HEK293 (cell line): Measurements from ENCODE around the gene ACOT9.

Experiments
- FEZF1 ChIP-seq: fragments of 450-650 bp; formaldehyde crosslinking; IDR thresholded peaks from 2 replicates; pipeline ENCODE4 v1.5.1; 2016; ENCODE audit warnings: missing biosample characterization, missing genetic modification characterization
- HIC1 ChIP-seq: fragments of 450-650 bp; formaldehyde crosslinking; IDR thresholded peaks from 2 replicates; pipeline ENCODE4 v1.5.1; 2016; ENCODE audit warnings: missing biosample characterization, missing genetic modification characterization
- IKZF3 ChIP-seq: fragments of 450-650 bp; IDR thresholded peaks from 2 replicates; pipeline ENCODE4 v1.5.0; 2018; ENCODE audit warnings: missing biosample characterization, mild to moderate bottlenecking, missing genetic modification characterization, moderate library complexity
- INSM2 ChIP-seq: fragments of 450-650 bp; formaldehyde crosslinking; IDR thresholded peaks from 2 replicates; pipeline ENCODE4 v1.5.1; 2016; ENCODE audit warnings: missing biosample characterization, missing genetic modification characterization
- REPIN1 ChIP-seq: fragments of 450-650 bp; formaldehyde crosslinking; IDR thresholded peaks from 2 replicates; pipeline ENCODE4 v1.5.1; 2017; ENCODE audit warnings: missing biosample characterization, missing genetic modification characterization, low read depth
- SP2 ChIP-seq: fragments of 450-650 bp; formaldehyde crosslinking; IDR thresholded peaks from 2 replicates; pipeline ENCODE4 v1.5.1; 2016; ENCODE audit warnings: missing biosample characterization, missing genetic modification characterization
- TRIM28 ChIP-seq: IDR thresholded peaks from 2 replicates; pipeline ENCODE4 v1.6.1; 2011; ENCODE audit warnings: low read length, control low read depth, borderline replicate concordance
- ZBTB20 ChIP-seq: fragments of 450-650 bp; formaldehyde crosslinking; IDR thresholded peaks from 2 replicates; pipeline ENCODE4 v1.5.1; 2016; ENCODE audit warnings: missing biosample characterization, missing genetic modification characterization
- ZFP37 ChIP-seq: fragments of 450-650 bp; formaldehyde crosslinking; IDR thresholded peaks from 2 replicates; pipeline ENCODE4 v1.5.1; 2016; ENCODE audit warnings: missing biosample characterization, missing genetic modification characterization
- ZNF169 ChIP-seq: fragments of 450-650 bp; formaldehyde crosslinking; IDR thresholded peaks from 2 replicates; pipeline ENCODE4 v1.5.1; 2016; ENCODE audit warnings: missing biosample characterization, missing genetic modification characterization
- ZNF23 ChIP-seq: fragments of 450-650 bp; formaldehyde crosslinking; IDR thresholded peaks from 2 replicates; pipeline ENCODE4 v1.5.1; 2016; ENCODE audit warnings: missing biosample characterization, missing genetic modification characterization, borderline replicate concordance
- ZNF391 ChIP-seq: fragments of 450-650 bp; formaldehyde crosslinking; IDR thresholded peaks from 2 replicates; pipeline ENCODE4 v1.5.1; 2016; ENCODE audit warnings: low read depth, missing biosample characterization, missing genetic modification characterization, borderline replicate concordance
- ZNF48 ChIP-seq: fragments of 450-650 bp; formaldehyde crosslinking; IDR thresholded peaks from 2 replicates; pipeline ENCODE4 v1.5.1; 2016; ENCODE audit warnings: missing biosample characterization, missing genetic modification characterization
- ZNF510 ChIP-seq: fragments of 450-650 bp; formaldehyde crosslinking; IDR thresholded peaks from 2 replicates; pipeline ENCODE4 v1.5.1; 2018; ENCODE audit warnings: mild to moderate bottlenecking, missing genetic modification characterization, missing biosample characterization; ENCODE audit not compliant: insufficient replicate concordance
- ZNF555 ChIP-seq: fragments of 450-650 bp; formaldehyde crosslinking; conservative IDR thresholded peaks from 2 replicates; pipeline ENCODE4 v1.5.1; 2017; ENCODE audit warnings: missing biosample characterization, mild to moderate bottlenecking, missing genetic modification characterization, inconsistent platforms
- ZNF660 ChIP-seq: fragments of 450-650 bp; IDR thresholded peaks from 2 replicates; pipeline ENCODE4 v1.5.1; 2018; ENCODE audit warnings: missing biosample characterization, mild to moderate bottlenecking, missing genetic modification characterization
- ZNF677 ChIP-seq: fragments of 450-650 bp; IDR thresholded peaks from 2 replicates; pipeline ENCODE4 v1.5.0; 2018; ENCODE audit warnings: missing biosample characterization, mild to moderate bottlenecking, missing genetic modification characterization, moderate library complexity
- TF ChIP-seq, protein P1 (sequence below): fragments of 450-650 bp; formaldehyde crosslinking; conservative IDR thresholded peaks from 2 replicates; pipeline ENCODE4 v1.5.1; 2016; ENCODE audit warnings: low read depth, missing biosample characterization, missing genetic modification characterization
- TF ChIP-seq, protein P2 (sequence below): fragments of 450-650 bp; formaldehyde crosslinking; IDR thresholded peaks from 2 replicates; pipeline ENCODE4 v1.5.1; 2016; ENCODE audit warnings: missing biosample characterization, missing genetic modification characterization, low read depth
- TF ChIP-seq, protein P3 (sequence below): fragments of 450-650 bp; formaldehyde crosslinking; IDR thresholded peaks from 2 replicates; pipeline ENCODE4 v1.5.1; 2016; ENCODE audit warnings: missing biosample characterization, missing genetic modification characterization
- TF ChIP-seq, protein P4 (sequence below): fragments of 450-650 bp; formaldehyde crosslinking; IDR thresholded peaks from 2 replicates; pipeline ENCODE4 v1.5.1; 2016; ENCODE audit warnings: missing biosample characterization, missing genetic modification characterization

The ACOT9 gene

DNA sequence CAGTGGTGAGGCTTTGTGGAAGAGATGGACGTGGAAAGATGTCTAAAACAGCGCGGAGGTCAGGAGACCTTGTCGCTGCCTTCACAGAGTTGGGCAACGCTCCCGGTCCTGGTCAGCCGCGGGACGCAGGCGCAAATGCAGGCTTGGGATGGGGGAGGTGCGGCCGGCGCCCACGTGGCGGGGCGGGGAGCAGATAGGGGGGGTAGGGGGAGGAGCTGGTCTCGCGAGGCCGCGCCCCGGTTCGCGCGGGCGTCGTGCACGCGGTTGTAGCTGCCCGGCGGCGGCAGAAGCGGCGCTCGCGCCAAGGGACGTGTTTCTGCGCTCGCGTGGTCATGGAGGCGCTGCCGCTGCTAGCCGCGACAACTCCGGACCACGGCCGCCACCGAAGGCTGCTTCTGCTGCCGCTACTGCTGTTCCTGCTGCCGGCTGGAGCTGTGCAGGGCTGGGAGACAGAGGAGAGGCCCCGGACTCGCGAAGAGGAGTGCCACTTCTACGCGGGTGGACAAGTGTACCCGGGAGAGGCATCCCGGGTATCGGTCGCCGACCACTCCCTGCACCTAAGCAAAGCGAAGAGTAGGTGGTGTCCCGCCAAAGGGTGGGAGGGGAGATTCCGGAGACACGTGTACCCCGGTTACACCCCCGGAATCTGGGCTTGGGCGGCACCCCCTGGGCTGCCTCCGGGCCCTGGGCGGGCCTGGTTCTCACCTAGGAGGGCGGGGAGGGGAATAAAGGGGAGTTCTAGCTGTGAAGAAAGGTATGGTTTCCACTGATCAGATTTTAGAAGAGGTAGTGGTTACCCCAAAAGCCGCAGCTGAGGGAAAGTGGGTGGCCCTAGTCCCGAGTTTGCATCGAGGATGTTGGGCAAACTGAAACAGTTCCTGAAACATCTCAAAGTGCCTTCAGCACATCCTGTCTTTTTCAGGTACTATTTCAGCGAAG lies 75.6 kb downstream of the ACOT9 start, which contains the start of gene PRDX4 (continued):
- TF ChIP-seq, protein P1, sequence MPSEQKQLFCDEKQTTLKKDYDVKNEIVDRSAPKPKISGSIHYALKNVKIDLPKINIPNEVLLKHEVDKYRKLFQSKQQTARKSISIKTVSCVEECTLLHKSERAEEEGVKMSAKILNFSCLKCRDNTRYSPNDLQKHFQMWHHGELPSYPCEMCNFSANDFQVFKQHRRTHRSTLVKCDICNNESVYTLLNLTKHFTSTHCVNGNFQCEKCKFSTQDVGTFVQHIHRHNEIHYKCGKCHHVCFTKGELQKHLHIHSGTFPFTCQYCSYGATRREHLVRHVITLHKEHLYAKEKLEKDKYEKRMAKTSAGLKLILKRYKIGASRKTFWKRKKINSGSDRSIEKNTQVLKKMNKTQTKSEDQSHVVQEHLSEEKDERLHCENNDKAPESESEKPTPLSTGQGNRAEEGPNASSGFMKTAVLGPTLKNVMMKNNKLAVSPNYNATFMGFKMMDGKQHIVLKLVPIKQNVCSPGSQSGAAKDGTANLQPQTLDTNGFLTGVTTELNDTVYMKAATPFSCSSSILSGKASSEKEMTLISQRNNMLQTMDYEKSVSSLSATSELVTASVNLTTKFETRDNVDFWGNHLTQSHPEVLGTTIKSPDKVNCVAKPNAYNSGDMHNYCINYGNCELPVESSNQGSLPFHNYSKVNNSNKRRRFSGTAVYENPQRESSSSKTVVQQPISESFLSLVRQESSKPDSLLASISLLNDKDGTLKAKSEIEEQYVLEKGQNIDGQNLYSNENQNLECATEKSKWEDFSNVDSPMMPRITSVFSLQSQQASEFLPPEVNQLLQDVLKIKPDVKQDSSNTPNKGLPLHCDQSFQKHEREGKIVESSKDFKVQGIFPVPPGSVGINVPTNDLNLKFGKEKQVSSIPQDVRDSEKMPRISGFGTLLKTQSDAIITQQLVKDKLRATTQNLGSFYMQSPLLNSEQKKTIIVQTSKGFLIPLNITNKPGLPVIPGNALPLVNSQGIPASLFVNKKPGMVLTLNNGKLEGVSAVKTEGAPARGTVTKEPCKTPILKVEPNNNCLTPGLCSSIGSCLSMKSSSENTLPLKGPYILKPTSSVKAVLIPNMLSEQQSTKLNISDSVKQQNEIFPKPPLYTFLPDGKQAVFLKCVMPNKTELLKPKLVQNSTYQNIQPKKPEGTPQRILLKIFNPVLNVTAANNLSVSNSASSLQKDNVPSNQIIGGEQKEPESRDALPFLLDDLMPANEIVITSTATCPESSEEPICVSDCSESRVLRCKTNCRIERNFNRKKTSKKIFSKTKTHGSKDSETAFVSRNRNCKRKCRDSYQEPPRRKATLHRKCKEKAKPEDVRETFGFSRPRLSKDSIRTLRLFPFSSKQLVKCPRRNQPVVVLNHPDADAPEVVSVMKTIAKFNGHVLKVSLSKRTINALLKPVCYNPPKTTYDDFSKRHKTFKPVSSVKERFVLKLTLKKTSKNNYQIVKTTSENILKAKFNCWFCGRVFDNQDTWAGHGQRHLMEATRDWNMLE (tag by site-specific recombination): no peak
- TF ChIP-seq FEZF1 (tag by site-specific recombination): no peak
- TF ChIP-seq, protein P2, sequence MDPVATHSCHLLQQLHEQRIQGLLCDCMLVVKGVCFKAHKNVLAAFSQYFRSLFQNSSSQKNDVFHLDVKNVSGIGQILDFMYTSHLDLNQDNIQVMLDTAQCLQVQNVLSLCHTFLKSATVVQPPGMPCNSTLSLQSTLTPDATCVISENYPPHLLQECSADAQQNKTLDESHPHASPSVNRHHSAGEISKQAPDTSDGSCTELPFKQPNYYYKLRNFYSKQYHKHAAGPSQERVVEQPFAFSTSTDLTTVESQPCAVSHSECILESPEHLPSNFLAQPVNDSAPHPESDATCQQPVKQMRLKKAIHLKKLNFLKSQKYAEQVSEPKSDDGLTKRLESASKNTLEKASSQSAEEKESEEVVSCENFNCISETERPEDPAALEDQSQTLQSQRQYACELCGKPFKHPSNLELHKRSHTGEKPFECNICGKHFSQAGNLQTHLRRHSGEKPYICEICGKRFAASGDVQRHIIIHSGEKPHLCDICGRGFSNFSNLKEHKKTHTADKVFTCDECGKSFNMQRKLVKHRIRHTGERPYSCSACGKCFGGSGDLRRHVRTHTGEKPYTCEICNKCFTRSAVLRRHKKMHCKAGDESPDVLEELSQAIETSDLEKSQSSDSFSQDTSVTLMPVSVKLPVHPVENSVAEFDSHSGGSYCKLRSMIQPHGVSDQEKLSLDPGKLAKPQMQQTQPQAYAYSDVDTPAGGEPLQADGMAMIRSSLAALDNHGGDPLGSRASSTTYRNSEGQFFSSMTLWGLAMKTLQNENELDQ (tag by site-specific recombination): no peak
- no peak for TF ChIP-seq IKZF3
- no peak for TF ChIP-seq INSM2
- 0 out of 2 replicates have a peak, but pooled peaks have one; percentile 5 for TF ChIP-seq SP2 (tag by site-specific recombination)
- 0 out of 2 replicates have a peak, but pooled peaks have one; percentile 38 for TF ChIP-seq ZNF660 (tag by site-specific recombination)
- TF ChIP-seq ZNF677 (tag by site-specific recombination): no peak
- no peak for TF ChIP-seq ZNF23 (tag by site-specific recombination)
- TF ChIP-seq ZNF510 (tag by site-specific recombination): no peak
- TF ChIP-seq ZNF48 (tag by site-specific recombination): no peak
- TF ChIP-seq ZNF169 (tag by site-specific recombination): no peak
- TF ChIP-seq ZNF391: 0 out of 2 replicates have a peak, but pooled peaks have one; percentile 25
- TF ChIP-seq, protein P3, sequence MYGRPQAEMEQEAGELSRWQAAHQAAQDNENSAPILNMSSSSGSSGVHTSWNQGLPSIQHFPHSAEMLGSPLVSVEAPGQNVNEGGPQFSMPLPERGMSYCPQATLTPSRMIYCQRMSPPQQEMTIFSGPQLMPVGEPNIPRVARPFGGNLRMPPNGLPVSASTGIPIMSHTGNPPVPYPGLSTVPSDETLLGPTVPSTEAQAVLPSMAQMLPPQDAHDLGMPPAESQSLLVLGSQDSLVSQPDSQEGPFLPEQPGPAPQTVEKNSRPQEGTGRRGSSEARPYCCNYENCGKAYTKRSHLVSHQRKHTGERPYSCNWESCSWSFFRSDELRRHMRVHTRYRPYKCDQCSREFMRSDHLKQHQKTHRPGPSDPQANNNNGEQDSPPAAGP: peak; percentile 70
- TF ChIP-seq HIC1 (tag by site-specific recombination): no peak; the same call in 1 of the 2 replicates
- no peak for TF ChIP-seq ZNF555 (tag by site-specific recombination)
- no peak for TF ChIP-seq REPIN1 (tag by site-specific recombination)
- TF ChIP-seq, protein P4, sequence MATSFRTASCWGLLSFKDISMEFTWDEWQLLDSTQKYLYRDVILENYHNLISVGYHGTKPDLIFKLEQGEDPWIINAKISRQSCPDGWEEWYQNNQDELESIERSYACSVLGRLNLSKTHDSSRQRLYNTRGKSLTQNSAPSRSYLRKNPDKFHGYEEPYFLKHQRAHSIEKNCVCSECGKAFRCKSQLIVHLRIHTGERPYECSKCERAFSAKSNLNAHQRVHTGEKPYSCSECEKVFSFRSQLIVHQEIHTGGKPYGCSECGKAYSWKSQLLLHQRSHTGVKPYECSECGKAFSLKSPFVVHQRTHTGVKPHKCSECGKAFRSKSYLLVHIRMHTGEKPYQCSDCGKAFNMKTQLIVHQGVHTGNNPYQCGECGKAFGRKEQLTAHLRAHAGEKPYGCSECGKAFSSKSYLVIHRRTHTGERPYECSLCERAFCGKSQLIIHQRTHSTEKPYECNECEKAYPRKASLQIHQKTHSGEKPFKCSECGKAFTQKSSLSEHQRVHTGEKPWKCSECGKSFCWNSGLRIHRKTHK (tag by site-specific recombination): no peak
- TF ChIP-seq ZFP37 (tag by site-specific recombination): no peak
- no peak for TF ChIP-seq TRIM28
- peak; percentile 69 for TF ChIP-seq ZBTB20 (tag by site-specific recombination)
